Omental fat pad (tissue), 4 donors: ENCODE data around the gene ZNF506. TPM values are rescaled to one million over a fixed set of nuclear protein-coding genes. Genes with fewer than 3 reads are reported as not detected.
"Not testable (repeated sequence)": the region's sequence is repeated elsewhere in the genome, so short reads cannot be mapped to it uniquely, and the experiment has no call there.

Experiments used
- ATAC-seq: fragments of 150-250 bp; one replicate; pipeline ENCODE4 v1.9.1; 2016; ENCODE audit warnings: mild to moderate bottlenecking, moderate library complexity; ENCODE audit not compliant: low FRiP score
- DNase-seq: peaks from one replicate; pipeline ENCODE4 v3.0.0-alpha.2; 2019; ENCODE audit warnings: low spot score
- total RNA-seq, 4 donors: library from RNA; depleted of rRNA; stranded (reverse); fragments of >200 nt; gene quantifications; one replicate each; pipeline ENCODE4 v1.1.0, GENCODE V29; 2016
- TF ChIP-seq, protein P1 (sequence below), 3 donors: fragments of 450-650 bp; IDR thresholded peaks; one replicate each; pipeline ENCODE4 v1.5.1; 2016 to 2017; ENCODE audit warnings: antibody characterized with exemption in 3 of 3, mild to moderate bottlenecking in 3 of 3, moderate library complexity in 2 of 3

The ZNF506 gene
- total RNA-seq, 4 donors from 2014 or later = 20.0 to 47.6 (median 24.0) TPM

GRCh38 chr19:19747357-19748220 is 74.0 kb downstream of the ZNF506 start:
- TF ChIP-seq, protein P1, sequence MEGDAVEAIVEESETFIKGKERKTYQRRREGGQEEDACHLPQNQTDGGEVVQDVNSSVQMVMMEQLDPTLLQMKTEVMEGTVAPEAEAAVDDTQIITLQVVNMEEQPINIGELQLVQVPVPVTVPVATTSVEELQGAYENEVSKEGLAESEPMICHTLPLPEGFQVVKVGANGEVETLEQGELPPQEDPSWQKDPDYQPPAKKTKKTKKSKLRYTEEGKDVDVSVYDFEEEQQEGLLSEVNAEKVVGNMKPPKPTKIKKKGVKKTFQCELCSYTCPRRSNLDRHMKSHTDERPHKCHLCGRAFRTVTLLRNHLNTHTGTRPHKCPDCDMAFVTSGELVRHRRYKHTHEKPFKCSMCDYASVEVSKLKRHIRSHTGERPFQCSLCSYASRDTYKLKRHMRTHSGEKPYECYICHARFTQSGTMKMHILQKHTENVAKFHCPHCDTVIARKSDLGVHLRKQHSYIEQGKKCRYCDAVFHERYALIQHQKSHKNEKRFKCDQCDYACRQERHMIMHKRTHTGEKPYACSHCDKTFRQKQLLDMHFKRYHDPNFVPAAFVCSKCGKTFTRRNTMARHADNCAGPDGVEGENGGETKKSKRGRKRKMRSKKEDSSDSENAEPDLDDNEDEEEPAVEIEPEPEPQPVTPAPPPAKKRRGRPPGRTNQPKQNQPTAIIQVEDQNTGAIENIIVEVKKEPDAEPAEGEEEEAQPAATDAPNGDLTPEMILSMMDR (IDR thresholded peaks at IDR 0.05) = no peak
- DNase-seq = no peak
- no peak for ATAC-seq

DNA sequence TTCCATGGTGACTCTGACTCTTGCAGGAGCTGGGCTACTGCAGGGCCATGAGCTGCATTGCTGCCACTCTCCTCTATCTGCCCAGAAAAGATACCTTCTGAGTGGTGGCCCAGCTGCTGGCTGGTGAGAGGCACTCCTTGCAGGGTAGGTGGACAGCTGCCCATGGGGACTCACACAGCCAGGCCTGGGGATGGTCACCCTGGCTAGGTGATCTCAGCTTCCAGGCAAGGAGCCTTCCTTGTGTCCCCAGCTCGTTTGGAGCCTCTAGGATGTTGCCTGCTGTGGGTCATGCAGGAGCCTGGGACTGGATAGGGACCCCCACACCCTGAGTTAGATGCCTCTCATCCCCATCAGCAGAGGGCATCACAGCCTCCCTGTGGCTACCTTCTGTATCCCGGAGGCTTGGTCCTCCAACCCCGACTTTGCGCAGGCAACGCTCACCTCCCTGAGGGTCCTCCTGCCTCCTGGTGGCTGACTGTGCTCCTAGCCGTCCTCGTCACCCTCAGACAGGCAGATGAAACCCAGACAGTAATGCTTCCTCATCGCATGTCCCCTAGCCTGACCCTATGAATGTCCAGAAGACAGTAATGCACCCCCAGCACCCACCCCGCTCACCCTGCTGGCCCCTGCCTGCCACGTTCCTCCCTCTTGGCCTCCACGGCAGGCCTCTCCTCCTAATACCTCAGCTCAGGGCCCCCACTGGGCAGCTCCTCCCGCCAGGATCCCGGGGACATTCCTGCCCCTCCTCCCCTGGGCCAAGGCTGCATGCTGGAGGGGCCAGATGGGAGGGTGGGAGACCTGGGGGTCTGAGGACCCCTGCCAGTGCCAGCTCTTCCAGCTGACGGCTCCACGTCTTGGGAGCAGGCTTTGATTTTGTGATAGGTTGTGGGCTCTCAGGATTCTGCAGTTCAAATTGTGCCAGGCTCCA is 75.0 kb downstream of the ZNF506 start:
- DNase-seq (no peak), ATAC-seq (no peak)
- TF ChIP-seq, protein P1 (IDR thresholded peaks at IDR 0.05) = no peak

DNA sequence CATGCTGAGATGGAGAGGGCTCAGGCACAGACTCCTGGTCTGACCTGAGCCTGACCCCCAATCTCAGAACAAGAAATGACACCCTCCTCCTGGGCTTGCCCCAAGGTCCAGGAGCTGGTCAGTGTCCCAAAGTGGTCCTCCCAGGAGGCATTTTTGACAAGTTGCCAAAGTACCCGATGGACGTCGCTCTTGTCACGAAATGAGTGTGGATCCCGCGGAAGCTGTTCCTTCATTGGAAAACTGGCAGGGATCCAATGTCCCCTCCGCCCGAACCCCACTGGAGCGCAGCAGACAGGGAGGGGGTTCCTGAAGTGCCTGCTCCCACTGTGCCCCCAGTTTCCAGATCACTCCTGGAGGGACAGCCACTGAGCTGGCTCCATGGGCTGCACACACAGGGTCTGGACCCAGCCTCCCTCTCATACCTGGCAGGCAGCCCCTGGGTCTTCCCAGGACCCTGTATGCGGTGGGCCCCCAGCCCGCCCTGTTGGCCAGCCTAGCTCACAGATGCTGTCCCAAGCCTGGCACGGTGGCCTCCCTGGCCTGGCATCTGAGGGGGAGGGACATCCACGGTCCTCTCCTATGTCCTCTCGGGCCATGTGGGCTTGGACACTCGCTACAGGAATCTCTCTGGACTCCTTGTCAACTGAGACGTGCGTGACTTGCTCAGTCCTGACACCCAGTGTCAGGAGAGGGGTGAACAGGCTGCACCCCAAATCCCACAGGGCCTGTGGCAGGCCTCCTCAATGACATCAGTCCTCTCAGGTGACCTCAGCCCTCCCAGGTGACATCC is 75.9 kb downstream of the ZNF506 start:
- DNase-seq (no peak), ATAC-seq (no peak)
- TF ChIP-seq, protein P1 (IDR thresholded peaks at IDR 0.05) = no peak

- TF ChIP-seq, protein P1 (IDR thresholded peaks at IDR 0.05) = no peak
- DNase-seq (no peak), ATAC-seq (no peak)
These were observed 76.9 kb downstream of the ZNF506 start for GRCh38 chr19:19744641-19745040.

- not testable (repeated sequence) for ATAC-seq, DNase-seq
These were observed 77.6 kb downstream of the ZNF506 start for GRCh38 chr19:19743921-19744320.

- TF ChIP-seq, protein P1 (IDR thresholded peaks at IDR 0.05) = no peak
- no peak for DNase-seq
- ATAC-seq = no peak
These were observed 78.4 kb downstream of the ZNF506 start for GRCh38 chr19:19743176-19743575.

GRCh38 chr19:19742773-19743172 is 78.8 kb downstream of the ZNF506 start:
- TF ChIP-seq, protein P1 (IDR thresholded peaks at IDR 0.05) = no peak
- DNase-seq (no peak), ATAC-seq (no peak)
